ENCODE results near the gene SLC9A3.

GRCh38 chr5:440401-441201 is 83.6 kb downstream of the SLC9A3 start:
- TF ChIP-seq POLR2A (IDR thresholded peaks at IDR 0.05; ENCODE audit: borderline replicate concordance, extremely low read depth, insufficient read depth, insufficient read length) (no peak), POLR2AphosphoS5 (IDR thresholded peaks at IDR 0.05; ENCODE audit: low read depth, low read length) (no peak)
